Liver (tissue), 3 donors: Measurements from ENCODE around the gene LRRC28.

Source experiments
- ATF3 ChIP-seq: IDR thresholded peaks from 2 replicates; pipeline ENCODE4 v1.6.1; 2016; ENCODE audit warnings: antibody characterized with exemption
- CTCF ChIP-seq: fragments of 150-350 bp; IDR thresholded peaks from 2 replicates; pipeline ENCODE4 v1.5.1; 2017; ENCODE audit warnings: improper control_type of control experiment, low read depth, low read length; ENCODE audit not compliant: missing input control
- GABPA ChIP-seq, 2 donors: IDR thresholded peaks in 1 of 2; conservative IDR thresholded peaks in 1 of 2; 2 replicates each; pipeline ENCODE4 v1.6.1; 2016; ENCODE audit warnings: antibody characterized with exemption in 2 of 2, mild to moderate bottlenecking in 1 of 2, moderate library complexity in 1 of 2
- HNF4A ChIP-seq, 2 donors: conservative IDR thresholded peaks; 2 replicates each; pipeline ENCODE4 v1.6.1; 2016; ENCODE audit warnings: antibody characterized with exemption in 2 of 2, mild to moderate bottlenecking in 2 of 2
- HNF4G ChIP-seq: IDR thresholded peaks from 2 replicates; pipeline ENCODE4 v1.6.1; 2016; ENCODE audit warnings: antibody characterized with exemption
- JUND ChIP-seq, 2 donors: IDR thresholded peaks; 2 replicates each; pipeline ENCODE4 v1.6.1; 2016; ENCODE audit warnings: antibody characterized with exemption in 2 of 2
- MAX ChIP-seq: IDR thresholded peaks from 2 replicates; pipeline ENCODE4 v1.6.1; 2016; ENCODE audit warnings: antibody characterized with exemption
- RAD21 ChIP-seq, 2 donors: IDR thresholded peaks; 2 replicates each; pipeline ENCODE4 v1.6.1; 2016; ENCODE audit warnings: antibody characterized with exemption in 2 of 2, mild to moderate bottlenecking in 2 of 2
- REST ChIP-seq: IDR thresholded peaks from 2 replicates; pipeline ENCODE4 v1.6.1; 2016; ENCODE audit warnings: antibody characterized with exemption, mild to moderate bottlenecking
- SP1 ChIP-seq: IDR thresholded peaks from 2 replicates; pipeline ENCODE4 v1.6.1; 2018; ENCODE audit warnings: antibody characterized with exemption, mild to moderate bottlenecking
- TAF1 ChIP-seq: conservative IDR thresholded peaks from 2 replicates; pipeline ENCODE4 v1.6.1; 2016; ENCODE audit warnings: antibody characterized with exemption, mild to moderate bottlenecking
- YY1 ChIP-seq: IDR thresholded peaks from 2 replicates; pipeline ENCODE4 v1.6.1; 2016; ENCODE audit warnings: antibody characterized with exemption, mild to moderate bottlenecking
- ZBTB33 ChIP-seq: IDR thresholded peaks from 2 replicates; pipeline ENCODE4 v1.6.1; 2016; ENCODE audit warnings: antibody characterized with exemption
- donor health status: healthy.
- donor health status: healthy.

- TF ChIP-seq YY1, result no peak
- no peak for TF ChIP-seq CTCF
- TF ChIP-seq ATF3, result no peak
- no peak for TF ChIP-seq SP1
- no peak for TF ChIP-seq MAX
- TF ChIP-seq REST, result no peak
- no peak for TF ChIP-seq ZBTB33
- no peak for TF ChIP-seq GABPA (IDR thresholded peaks at IDR 0.05 in 1 of 2, conservative IDR thresholded peaks at IDR 0.05 in 1 of 2)
- TF ChIP-seq RAD21 (IDR thresholded peaks at IDR 0.05), result no peak
- no peak for TF ChIP-seq TAF1
- TF ChIP-seq HNF4G, result no peak
- no peak for TF ChIP-seq HNF4A (conservative IDR thresholded peaks at IDR 0.05)
- no peak for TF ChIP-seq JUND (IDR thresholded peaks at IDR 0.05)
Measured at GRCh38 chr15:99275061-99275460, 23.8 kb downstream of the LRRC28 start.
